ENCODE measurements around the gene FAM135A. TPM values are rescaled to one million over a fixed set of nuclear protein-coding genes. Genes with fewer than 3 reads are reported as not detected.
"Not testable (repeated sequence)": the region's sequence is repeated elsewhere in the genome, so short reads cannot be mapped to it uniquely, and the experiment has no call there.

FAM135A gene
- total RNA-seq, 3 donors from 2014 or later = 42.1 to 63.3 (median 56.3) TPM

- no peak overlapping the region for H3K4me3 ChIP-seq
- no peak for TF ChIP-seq CTCF (IDR thresholded peaks at IDR 0.05)
- no peaks in the 10 kb centered on the region for H3K4me1 ChIP-seq (ENCODE audit: low read depth)
- ATAC-seq (no peak), DNase-seq (no peak)
- intact Hi-C loops (cut with DNase I, micrococcal nuclease) = no loop called here
- no peaks in the 10 kb centered on the region for H3K36me3 ChIP-seq (ENCODE audit: low read depth)
- no peaks in the 10 kb centered on the region for H3K9me3 ChIP-seq
These were observed 179.2 kb downstream of the FAM135A start for GRCh38 chr6:70592391-70593117.

- Histone ChIP-seq H3K4me3 (no peak overlapping the region), H3K36me3 (ENCODE audit: low read depth) (no peaks in the 10 kb centered on the region), H3K9me3 (no peaks in the 10 kb centered on the region), H3K4me1 (ENCODE audit: low read depth) (no peaks in the 10 kb centered on the region)
- no peak for DNase-seq
- no peak for TF ChIP-seq CTCF (IDR thresholded peaks at IDR 0.05)
- no peak for ATAC-seq
- intact Hi-C loops (cut with DNase I, micrococcal nuclease) = no loop called here
These were observed 179.8 kb downstream of the FAM135A start for GRCh38 chr6:70593118-70593486.

GRCh38 chr6:70599187-70599586 lies 185.9 kb downstream of the FAM135A start:
- no peak for DNase-seq
- no peaks in the 10 kb centered on the region for H3K9me3 ChIP-seq
- TF ChIP-seq CTCF (IDR thresholded peaks at IDR 0.05) = no peak

GRCh38 chr6:70601014-70601413 lies 187.7 kb downstream of the FAM135A start:
- no peak for TF ChIP-seq CTCF (IDR thresholded peaks at IDR 0.05)
- ATAC-seq (no peak), DNase-seq (no peak)
- H3K36me3 ChIP-seq (ENCODE audit: low read depth) = no peaks in the 10 kb centered on the region
- no peaks in the 10 kb centered on the region for H3K9me3 ChIP-seq
- H3K4me1 ChIP-seq (ENCODE audit: low read depth) = no peaks in the 10 kb centered on the region
- no peak overlapping the region for H3K4me3 ChIP-seq
- intact Hi-C loops (cut with DNase I, micrococcal nuclease) = no loop called here

More at GRCh38 chr6:70599187-70599586, 185.9 kb downstream of the FAM135A start:
- intact Hi-C loops (cut with DNase I, micrococcal nuclease) = no loop called here
- no peaks in the 10 kb centered on the region for H3K4me1 ChIP-seq (ENCODE audit: low read depth)
- ATAC-seq = no peak
- H3K4me3 ChIP-seq = no peak overlapping the region
- H3K36me3 ChIP-seq (ENCODE audit: low read depth) = no peaks in the 10 kb centered on the region

- no peak for TF ChIP-seq CTCF (IDR thresholded peaks at IDR 0.05)
- intact Hi-C loops (cut with DNase I, micrococcal nuclease) = no loop called here
- Histone ChIP-seq H3K4me3 (no peak overlapping the region), H3K4me1 (ENCODE audit: low read depth) (no peaks in the 10 kb centered on the region), H3K9me3 (no peaks in the 10 kb centered on the region), H3K36me3 (ENCODE audit: low read depth) (no peaks in the 10 kb centered on the region)
- ATAC-seq = no peak
- DNase-seq = no peak
These were observed 190.9 kb downstream of the FAM135A start for GRCh38 chr6:70604254-70604653.

GRCh38 chr6:70607371-70607770 lies 194.1 kb downstream of the FAM135A start:
- H3K9me3 ChIP-seq; DNase-seq; H3K4me1 ChIP-seq (ENCODE audit: low read depth); ATAC-seq; H3K4me3 ChIP-seq; H3K36me3 ChIP-seq (ENCODE audit: low read depth); intact Hi-C loops (cut with DNase I, micrococcal nuclease): not testable (repeated sequence)

GRCh38 chr6:70609181-70609580 lies 195.9 kb downstream of the FAM135A start:
- intact Hi-C loops (cut with DNase I, micrococcal nuclease); H3K4me3 ChIP-seq; H3K9me3 ChIP-seq; ATAC-seq; H3K36me3 ChIP-seq (ENCODE audit: low read depth); H3K4me1 ChIP-seq (ENCODE audit: low read depth); DNase-seq: not testable (repeated sequence)
